Activated CD4-positive, alpha-beta memory T cell treated with anti-CD3 and anti-CD28 coated beads, Interleukin-2, amount 10 ng/mL, durations not matched to agents 7 days and 5 days (primary cell): ENCODE measurements around the gene SLCO4A1. TPM values are rescaled to one million over a fixed set of nuclear protein-coding genes. Genes with fewer than 3 reads are reported as not detected.

Source experiments
- CTCF ChIA-PET: fragments of 350-600 bp; sonication (Branson Sonifier 250); formaldehyde crosslinking; loops from one replicate; lab custom pipeline; 2021; ENCODE audit warnings: antibody characterized with exemption, inconsistent platforms; lab: Charles Lee
- POLR2A ChIA-PET: fragments of 350-600 bp; sonication (Branson Sonifier 250); formaldehyde crosslinking; loops from one replicate; lab custom pipeline; 2021; ENCODE audit warnings: antibody characterized with exemption; lab: Charles Lee
- DNase-seq: peaks from one replicate; pipeline ENCODE4 v3.0.0-alpha.2; 2020
- H3K27ac Mint-ChIP-seq: one replicate; pipeline ENCODE4 v1.8.0; 2021; ENCODE audit warnings: mild to moderate bottlenecking, mixed read lengths
- H3K27me3 Mint-ChIP-seq: one replicate; pipeline ENCODE4 v1.8.0; 2021; ENCODE audit warnings: mixed read lengths
- H3K36me3 Mint-ChIP-seq: one replicate; pipeline ENCODE4 v1.8.0; 2021; ENCODE audit warnings: low read depth, mixed read lengths
- H3K4me1 Mint-ChIP-seq: one replicate; pipeline ENCODE4 v1.8.0; 2021; ENCODE audit warnings: mixed read lengths
- H3K4me3 Mint-ChIP-seq: one replicate; pipeline ENCODE4 v1.8.0; 2021; ENCODE audit warnings: mild to moderate bottlenecking, mixed read lengths
- H3K9me3 Mint-ChIP-seq: one replicate; pipeline ENCODE4 v1.8.0; 2021; ENCODE audit warnings: mixed read lengths
- total RNA-seq, 2 experiments: library from RNA; stranded (reverse); gene quantifications; one replicate each; pipeline ENCODE4 v1.2.3, GENCODE V29; 2021

SLCO4A1 gene
- total RNA-seq, 2 experiments from 2014 or later, result 51.5 to 51.7 TPM

DNA sequence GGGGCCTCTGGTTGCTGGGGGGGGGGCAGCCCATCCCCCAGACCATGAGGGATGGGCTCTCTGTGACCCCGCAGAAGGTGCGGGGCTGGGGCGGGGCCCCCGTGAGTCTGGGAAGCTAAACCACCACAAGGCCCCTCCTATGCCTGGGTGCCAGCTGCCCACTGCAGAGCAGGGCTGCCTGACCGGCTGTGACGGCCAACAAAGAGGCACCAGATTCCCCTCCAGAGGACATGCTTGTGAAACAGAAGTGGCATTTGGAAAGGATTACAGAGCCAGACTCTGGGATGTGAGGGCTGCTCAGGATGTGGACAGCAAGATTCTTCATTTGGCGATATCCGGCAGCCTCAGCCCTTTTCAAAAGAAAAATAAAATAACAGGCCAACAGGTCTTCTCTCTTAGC lies 49.9 kb downstream of the SLCO4A1 start:
- Mint-ChIP-seq H3K9me3 (no peaks in the 10 kb centered on the region), H3K27ac (no peak overlapping the region), H3K4me3 (no peak overlapping the region), H3K4me1 (peaks cover 2% of the 10 kb centered on the region), H3K27me3 (peaks cover 7% of the 10 kb centered on the region), H3K36me3 (no peaks in the 10 kb centered on the region)
- ChIA-PET POLR2A (interaction anchor here (1.3 kb wide), 1 partner anchor 9 kb away, joined by 3 read pairs; no protein-coding TSS in a partner anchor), CTCF (no interaction called here)
- DNase-seq, result no peak

- DNase-seq, result no peak
- H3K9me3 Mint-ChIP-seq, result no peaks in the 10 kb centered on the region
- ChIA-PET CTCF (no interaction called here), POLR2A (no interaction called here)
- no peaks in the 10 kb centered on the region for H3K36me3 Mint-ChIP-seq
- H3K4me3 Mint-ChIP-seq, result no peak overlapping the region
- H3K4me1 Mint-ChIP-seq, result peaks cover 2% of the 10 kb centered on the region
- H3K27me3 Mint-ChIP-seq, result peaks cover 7% of the 10 kb centered on the region
- H3K27ac Mint-ChIP-seq, result no peak overlapping the region
These were observed 50.7 kb downstream of the SLCO4A1 start for GRCh38 chr20:62692801-62693523.

GRCh38 chr20:62693524-62693922 lies 51.2 kb downstream of the SLCO4A1 start:
- POLR2A ChIA-PET, result no interaction called here
- Mint-ChIP-seq H3K9me3 (no peaks in the 10 kb centered on the region), H3K27me3 (peaks cover 7% of the 10 kb centered on the region), H3K4me3 (no peak overlapping the region), H3K27ac (no peak overlapping the region), H3K4me1 (peaks cover 2% of the 10 kb centered on the region), H3K36me3 (no peaks in the 10 kb centered on the region)
- CTCF ChIA-PET, result no interaction called here
- no peak for DNase-seq

GRCh38 chr20:62694106-62694505 lies 51.8 kb downstream of the SLCO4A1 start:
- ChIA-PET CTCF (no interaction called here), POLR2A (no interaction called here)
- H3K27ac Mint-ChIP-seq, result no peak overlapping the region

GRCh38 chr20:62694868-62695267 lies 52.6 kb downstream of the SLCO4A1 start:
- H3K36me3 Mint-ChIP-seq, result no peaks in the 10 kb centered on the region
- no peak overlapping the region for H3K27ac Mint-ChIP-seq
- no peak overlapping the region for H3K4me3 Mint-ChIP-seq
- CTCF ChIA-PET, result no interaction called here
- H3K27me3 Mint-ChIP-seq, result peaks cover 7% of the 10 kb centered on the region
- POLR2A ChIA-PET, result no interaction called here
- H3K4me1 Mint-ChIP-seq, result peaks cover 2% of the 10 kb centered on the region
- no peak for DNase-seq
- no peaks in the 10 kb centered on the region for H3K9me3 Mint-ChIP-seq

More at GRCh38 chr20:62694106-62694505, 51.8 kb downstream of the SLCO4A1 start:
- no peaks in the 10 kb centered on the region for H3K36me3 Mint-ChIP-seq
- no peak for DNase-seq
- H3K27me3 Mint-ChIP-seq, result peaks cover 7% of the 10 kb centered on the region
- no peak overlapping the region for H3K4me3 Mint-ChIP-seq
- H3K9me3 Mint-ChIP-seq, result no peaks in the 10 kb centered on the region
- H3K4me1 Mint-ChIP-seq, result peaks cover 2% of the 10 kb centered on the region

DNA sequence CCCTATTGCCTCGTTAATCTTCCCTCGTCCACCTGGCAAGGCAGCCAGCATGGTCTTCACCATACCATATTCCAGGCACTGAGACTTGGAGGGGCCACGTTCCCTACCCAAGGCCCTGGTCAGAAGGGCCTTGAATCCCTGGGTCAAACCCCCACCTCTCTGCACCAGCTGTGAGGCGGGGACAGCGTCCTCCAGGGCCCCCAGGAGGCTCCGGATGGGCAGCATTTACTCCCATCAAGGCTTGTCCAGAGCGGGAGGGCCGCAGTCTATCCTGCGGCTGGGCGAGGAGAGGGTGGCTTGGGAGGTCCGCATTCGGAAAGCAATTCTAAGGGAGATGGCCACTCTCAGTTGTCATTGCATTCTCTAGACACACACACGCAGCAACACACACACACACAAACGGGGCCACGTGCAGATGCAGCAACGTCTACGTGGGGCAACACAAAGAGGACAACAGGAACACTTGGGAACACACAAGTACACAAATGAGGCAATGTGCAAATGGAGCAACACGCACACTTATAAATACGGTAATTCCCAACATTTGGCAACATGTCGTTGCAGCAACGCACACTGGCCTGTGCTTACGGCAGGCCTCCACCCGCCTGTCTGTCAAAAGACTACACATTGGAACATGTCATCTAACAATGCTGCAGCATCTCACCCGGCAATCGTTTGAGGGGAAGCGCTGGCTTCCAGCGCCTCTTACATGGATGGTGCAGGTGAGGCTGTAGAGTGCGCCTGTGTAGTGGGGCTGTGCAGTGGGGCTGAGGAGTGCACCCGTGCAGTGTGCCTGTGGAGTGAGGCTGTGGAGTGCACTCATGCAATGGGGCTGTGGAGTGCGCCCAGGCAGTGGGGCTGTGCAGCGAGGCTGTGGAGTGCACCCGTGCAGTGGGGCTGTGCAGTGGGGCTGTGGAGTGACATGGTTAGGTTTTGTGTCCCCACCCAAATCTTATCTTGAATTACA lies 53.4 kb downstream of the SLCO4A1 start:
- DNase-seq, result no peak
- ChIA-PET CTCF (no interaction called here), POLR2A (no interaction called here)
- Mint-ChIP-seq H3K4me1 (peaks cover 2% of the 10 kb centered on the region), H3K27me3 (peaks cover 7% of the 10 kb centered on the region), H3K36me3 (no peaks in the 10 kb centered on the region), H3K27ac (no peak overlapping the region), H3K4me3 (no peak overlapping the region), H3K9me3 (no peaks in the 10 kb centered on the region)

DNA sequence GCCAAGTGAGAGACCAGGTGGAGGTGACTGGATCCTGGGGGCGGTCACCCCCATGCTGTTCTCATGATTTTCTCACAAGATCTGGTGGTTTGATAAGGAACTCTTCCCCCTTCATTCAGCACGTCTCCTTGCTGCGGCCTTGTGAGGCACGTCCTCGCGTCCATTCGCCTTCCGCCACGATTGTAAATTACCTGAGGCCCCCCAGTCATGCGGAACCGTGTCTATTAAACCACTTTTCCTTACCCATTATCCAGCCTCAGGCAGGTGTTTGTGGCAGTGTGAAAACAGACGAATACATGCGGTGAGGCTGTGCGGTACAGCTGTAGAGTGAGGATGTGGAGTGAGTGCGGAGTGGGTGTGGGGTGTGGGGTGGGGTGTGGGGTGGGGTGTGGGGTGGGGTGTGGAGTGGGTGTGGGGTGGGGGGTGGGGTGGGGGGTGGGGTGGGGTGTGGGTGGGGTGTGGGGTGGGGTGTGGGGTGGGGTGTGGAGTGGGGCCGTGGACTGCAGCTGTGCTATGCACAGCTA lies 54.2 kb downstream of the SLCO4A1 start:
- Mint-ChIP-seq H3K27me3 (peaks cover 11% of the 10 kb centered on the region), H3K4me3 (no peak overlapping the region), H3K36me3 (no peaks in the 10 kb centered on the region), H3K27ac (no peak overlapping the region), H3K9me3 (no peaks in the 10 kb centered on the region), H3K4me1 (peaks cover 2% of the 10 kb centered on the region)
- POLR2A ChIA-PET, result no interaction called here
- CTCF ChIA-PET, result no interaction called here
- no peak for DNase-seq

DNA sequence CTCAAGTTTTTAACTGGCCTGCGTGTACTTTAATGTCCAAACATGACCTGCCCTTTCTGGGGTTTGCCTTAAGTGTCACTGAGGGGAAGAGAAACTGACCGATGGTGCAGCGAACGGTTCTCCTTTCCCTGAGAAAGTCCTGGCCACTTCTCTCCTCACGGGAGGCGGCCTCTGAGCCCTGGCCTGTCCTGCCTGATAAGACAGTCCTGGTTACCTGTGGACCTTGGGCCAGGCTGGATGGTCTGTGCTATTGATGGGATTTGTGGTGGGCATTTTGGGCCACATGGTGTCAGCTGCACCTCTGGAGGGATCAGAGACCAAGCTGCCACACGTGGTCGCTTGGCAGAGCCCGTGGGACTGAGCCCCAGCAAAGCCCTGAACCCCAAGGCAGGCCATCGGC lies 54.7 kb downstream of the SLCO4A1 start:
- DNase-seq, result no peak
- H3K36me3 Mint-ChIP-seq, result no peaks in the 10 kb centered on the region
- ChIA-PET POLR2A (no interaction called here), CTCF (no interaction called here)
- no peaks in the 10 kb centered on the region for H3K9me3 Mint-ChIP-seq
- H3K4me3 Mint-ChIP-seq, result no peak overlapping the region
- peaks cover 9% of the 10 kb centered on the region for H3K27me3 Mint-ChIP-seq
- peaks cover 2% of the 10 kb centered on the region for H3K4me1 Mint-ChIP-seq
- no peak overlapping the region for H3K27ac Mint-ChIP-seq

- ChIA-PET CTCF (no interaction called here), POLR2A (no interaction called here)
- Mint-ChIP-seq H3K36me3 (no peaks in the 10 kb centered on the region), H3K4me1 (peaks cover 2% of the 10 kb centered on the region), H3K4me3 (no peak overlapping the region), H3K27me3 (peaks cover 11% of the 10 kb centered on the region), H3K9me3 (no peaks in the 10 kb centered on the region), H3K27ac (no peak overlapping the region)
- no peak for DNase-seq
These were observed 55.2 kb downstream of the SLCO4A1 start for GRCh38 chr20:62697468-62697912.

GRCh38 chr20:62698231-62698630 lies 55.9 kb downstream of the SLCO4A1 start:
- ChIA-PET CTCF (no interaction called here), POLR2A (no interaction called here)
- H3K36me3 Mint-ChIP-seq, result no peaks in the 10 kb centered on the region
- peaks cover 2% of the 10 kb centered on the region for H3K4me1 Mint-ChIP-seq
- no peak overlapping the region for H3K4me3 Mint-ChIP-seq
- no peak for DNase-seq
- H3K9me3 Mint-ChIP-seq, result no peaks in the 10 kb centered on the region
- no peak overlapping the region for H3K27ac Mint-ChIP-seq
- peaks cover 9% of the 10 kb centered on the region for H3K27me3 Mint-ChIP-seq

DNA sequence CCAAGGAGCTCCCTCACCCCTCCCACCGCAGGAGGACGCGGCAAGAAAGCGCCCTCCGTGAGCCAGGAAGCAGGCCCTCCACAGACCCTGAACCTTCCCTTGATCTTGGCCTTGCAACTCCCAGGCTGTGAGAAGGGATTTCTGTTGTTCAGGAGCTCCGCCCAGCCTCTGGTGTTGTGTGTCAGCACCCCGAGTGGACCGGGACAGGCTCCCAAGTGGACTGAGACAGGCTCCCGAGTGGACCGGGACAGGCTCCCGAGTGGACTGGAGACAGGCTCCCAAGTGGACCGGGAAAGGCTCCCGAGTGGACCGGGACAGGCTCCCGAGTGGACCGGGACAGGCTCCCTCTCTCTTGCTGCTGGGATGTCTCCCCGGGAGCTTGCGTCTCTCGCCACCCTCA lies 57.0 kb downstream of the SLCO4A1 start:
- no peak for DNase-seq
- peaks cover 9% of the 10 kb centered on the region for H3K4me1 Mint-ChIP-seq
- no peak overlapping the region for H3K27ac Mint-ChIP-seq
- H3K27me3 Mint-ChIP-seq, result peaks cover 9% of the 10 kb centered on the region
- H3K36me3 Mint-ChIP-seq, result no peaks in the 10 kb centered on the region
- POLR2A ChIA-PET, result no interaction called here
- H3K4me3 Mint-ChIP-seq, result no peak overlapping the region
- CTCF ChIA-PET, result no interaction called here
- no peaks in the 10 kb centered on the region for H3K9me3 Mint-ChIP-seq

DNA sequence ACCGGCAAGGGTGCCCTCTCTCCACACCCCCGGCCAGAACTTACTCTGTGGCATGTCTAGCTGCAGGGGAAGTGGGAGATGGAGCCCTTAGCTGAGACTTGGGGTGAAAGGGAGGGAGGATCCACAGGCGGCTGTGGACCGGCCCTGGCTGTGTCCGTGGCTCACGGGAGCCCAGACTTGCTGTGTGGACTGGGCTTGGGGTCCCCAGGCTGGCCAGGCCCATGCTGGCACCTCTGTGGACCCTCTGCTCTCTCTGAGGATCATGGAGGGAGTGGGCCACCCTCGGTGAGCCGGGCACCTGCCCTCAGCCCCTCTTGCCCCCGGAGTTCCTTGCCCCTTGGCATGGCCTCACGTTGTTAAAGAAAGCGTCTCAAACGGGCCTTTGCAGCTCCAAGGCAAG lies 57.4 kb downstream of the SLCO4A1 start:
- peaks cover 9% of the 10 kb centered on the region for H3K27me3 Mint-ChIP-seq
- POLR2A ChIA-PET, result no interaction called here

GRCh38 chr20:62700261-62700930 lies 58.1 kb downstream of the SLCO4A1 start:
- CTCF ChIA-PET, result no interaction called here
- no peak for DNase-seq
- Mint-ChIP-seq H3K4me3 (no peak overlapping the region), H3K36me3 (no peaks in the 10 kb centered on the region), H3K4me1 (peaks cover 15% of the 10 kb centered on the region), H3K9me3 (no peaks in the 10 kb centered on the region), H3K27ac (no peak overlapping the region), H3K27me3 (peaks cover 9% of the 10 kb centered on the region)
- POLR2A ChIA-PET, result interaction anchor here (0.5 to 0.8 kb wide), 2 partner anchors 11 to 207 kb away, joined by 3 read pairs; no protein-coding TSS in a partner anchor

More for the DNA sequence above, 57.4 kb downstream of the SLCO4A1 start:
- no peak for DNase-seq
- CTCF ChIA-PET, result no interaction called here
- Mint-ChIP-seq H3K4me1 (peaks cover 12% of the 10 kb centered on the region), H3K27ac (no peak overlapping the region), H3K36me3 (no peaks in the 10 kb centered on the region), H3K4me3 (no peak overlapping the region), H3K9me3 (no peaks in the 10 kb centered on the region)
